Measurements from ENCODE around the gene HAND2. TPM values are rescaled to one million over a fixed set of nuclear protein-coding genes. Genes with fewer than 3 reads are reported as not detected.
A peak's percentile ranks its signal among the peaks of the same experiment; 100 is the strongest.

The HAND2 gene
- total RNA-seq, 2 experiments from 2014 or later, result not detected

DNA sequence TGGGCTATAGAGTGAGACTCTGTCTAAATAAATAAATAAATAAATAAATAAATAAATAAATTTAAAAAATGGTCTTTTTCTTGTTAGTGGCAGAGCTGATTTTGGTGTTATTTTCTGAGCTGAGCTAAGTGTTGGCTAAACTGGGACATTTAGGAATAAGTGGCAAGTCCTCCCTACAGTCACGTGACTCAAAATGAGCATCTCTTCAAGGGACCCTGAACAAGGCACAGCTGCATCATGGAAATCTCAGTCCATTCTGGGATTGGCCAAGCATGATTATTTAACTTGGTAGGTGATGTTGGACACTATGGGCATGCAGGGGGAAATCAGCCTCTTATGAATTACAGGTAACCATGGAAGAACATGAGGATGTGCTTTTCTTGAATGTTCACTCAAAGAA is 42.0 kb downstream of the HAND2 start:
- CTCF ChIA-PET, result interaction anchor here (0.6 to 2.3 kb wide), 2 partner anchors 67 to 68 kb away, joined by 3 to 5 read pairs; no protein-coding TSS in a partner anchor
- intact Hi-C loops (cut with micrococcal nuclease), result no loop called here

DNA sequence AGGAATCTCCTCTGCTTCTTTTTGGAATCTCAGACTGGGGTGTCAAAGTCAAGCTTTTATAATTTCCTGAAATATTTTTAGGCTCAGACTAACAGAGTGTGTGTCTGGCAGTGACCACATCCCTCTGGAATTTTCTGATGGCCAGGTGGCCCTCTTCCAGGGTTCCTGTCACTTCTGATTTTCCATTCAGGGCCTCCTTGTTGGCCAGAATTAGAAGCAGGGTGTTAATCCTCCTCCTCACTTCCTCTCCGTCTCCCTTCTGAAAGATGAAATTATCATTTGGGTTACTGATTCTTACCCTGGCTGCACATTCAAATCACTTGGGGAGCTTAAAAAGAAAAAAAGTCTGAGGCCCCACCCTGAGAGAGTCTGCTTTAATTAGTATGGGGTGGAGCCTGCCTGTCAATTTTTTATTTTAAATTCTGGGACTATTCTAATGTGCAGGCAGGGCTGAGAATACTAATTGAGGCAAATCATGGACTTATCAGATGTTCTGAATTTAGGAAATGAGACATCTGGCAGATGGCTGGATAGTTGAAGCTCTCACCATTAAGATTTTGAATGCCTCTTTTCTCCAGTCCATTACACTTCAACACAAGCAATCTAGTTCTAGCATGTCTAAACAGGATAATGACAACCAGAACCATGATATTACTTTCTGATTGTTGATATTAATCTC is 43.2 kb downstream of the HAND2 start:
- intact Hi-C loops (cut with micrococcal nuclease), result no loop called here
- TF ChIP-seq, protein P1, sequence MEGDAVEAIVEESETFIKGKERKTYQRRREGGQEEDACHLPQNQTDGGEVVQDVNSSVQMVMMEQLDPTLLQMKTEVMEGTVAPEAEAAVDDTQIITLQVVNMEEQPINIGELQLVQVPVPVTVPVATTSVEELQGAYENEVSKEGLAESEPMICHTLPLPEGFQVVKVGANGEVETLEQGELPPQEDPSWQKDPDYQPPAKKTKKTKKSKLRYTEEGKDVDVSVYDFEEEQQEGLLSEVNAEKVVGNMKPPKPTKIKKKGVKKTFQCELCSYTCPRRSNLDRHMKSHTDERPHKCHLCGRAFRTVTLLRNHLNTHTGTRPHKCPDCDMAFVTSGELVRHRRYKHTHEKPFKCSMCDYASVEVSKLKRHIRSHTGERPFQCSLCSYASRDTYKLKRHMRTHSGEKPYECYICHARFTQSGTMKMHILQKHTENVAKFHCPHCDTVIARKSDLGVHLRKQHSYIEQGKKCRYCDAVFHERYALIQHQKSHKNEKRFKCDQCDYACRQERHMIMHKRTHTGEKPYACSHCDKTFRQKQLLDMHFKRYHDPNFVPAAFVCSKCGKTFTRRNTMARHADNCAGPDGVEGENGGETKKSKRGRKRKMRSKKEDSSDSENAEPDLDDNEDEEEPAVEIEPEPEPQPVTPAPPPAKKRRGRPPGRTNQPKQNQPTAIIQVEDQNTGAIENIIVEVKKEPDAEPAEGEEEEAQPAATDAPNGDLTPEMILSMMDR (IDR thresholded peaks at IDR 0.05), result no peak

More for the DNA sequence above, 42.0 kb downstream of the HAND2 start:
- Mint-ChIP-seq H3K27ac (no peak overlapping the region), H3K27me3 (no peaks in the 10 kb centered on the region), H3K36me3 (ENCODE audit: low read depth) (no peaks in the 10 kb centered on the region), H3K9me3 (no peaks in the 10 kb centered on the region), H3K4me1 (ENCODE audit: low read depth) (peaks cover 2% of the 10 kb centered on the region), H3K4me3 (no peak overlapping the region)
- DNase-seq (no peak), ATAC-seq (no peak)
- TF ChIP-seq, protein P1 (IDR thresholded peaks at IDR 0.05), result no peak
- POLR2A ChIA-PET, result interaction anchor here (0.6 to 0.7 kb wide), 2 partner anchors 34 to 561 kb away, joined by 3 to 4 read pairs; no protein-coding TSS in a partner anchor

DNA sequence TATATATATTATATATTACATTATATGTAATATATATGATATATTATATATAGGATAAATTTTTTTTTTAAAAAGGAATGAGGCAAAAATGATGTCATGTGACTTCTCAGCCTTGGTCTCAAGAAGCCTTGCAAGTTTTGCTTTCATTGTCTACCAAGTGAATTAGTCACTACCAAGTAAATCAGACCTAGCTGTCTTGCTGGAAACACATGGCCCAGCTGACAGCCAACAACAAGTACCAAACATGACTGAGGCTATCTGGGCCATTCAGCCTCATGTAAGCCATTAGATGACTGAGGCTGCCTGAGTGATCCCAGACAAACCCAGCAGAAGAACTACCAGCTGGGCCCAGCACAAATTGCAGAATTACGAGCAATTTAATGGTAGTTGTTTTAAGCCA is 44.9 kb downstream of the HAND2 start:
- CTCF ChIA-PET, result interaction anchor here (1.1 kb wide), 1 partner anchor 9 kb away, joined by 4 read pairs; no protein-coding TSS in a partner anchor
- intact Hi-C loops (cut with micrococcal nuclease), result no loop called here
- Mint-ChIP-seq H3K27ac (no peak overlapping the region), H3K36me3 (ENCODE audit: low read depth) (no peaks in the 10 kb centered on the region), H3K4me3 (no peak overlapping the region), H3K9me3 (no peaks in the 10 kb centered on the region), H3K4me1 (ENCODE audit: low read depth) (no peaks in the 10 kb centered on the region), H3K27me3 (no peaks in the 10 kb centered on the region)
- TF ChIP-seq, protein P1 (IDR thresholded peaks at IDR 0.05), result no peak
- ATAC-seq (peak; percentile 45), DNase-seq (peak; percentile 21)
- POLR2A ChIA-PET, result no interaction called here

More for the DNA sequence above, 43.2 kb downstream of the HAND2 start:
- no peaks in the 10 kb centered on the region for H3K36me3 Mint-ChIP-seq (ENCODE audit: low read depth)
- DNase-seq, result no peak
- H3K9me3 Mint-ChIP-seq, result no peaks in the 10 kb centered on the region
- no peak overlapping the region for H3K4me3 Mint-ChIP-seq
- H3K27ac Mint-ChIP-seq, result no peak overlapping the region
- no peaks in the 10 kb centered on the region for H3K27me3 Mint-ChIP-seq
- H3K4me1 Mint-ChIP-seq (ENCODE audit: low read depth), result peaks cover 2% of the 10 kb centered on the region
- ChIA-PET CTCF (interaction anchor here (1.3 to 2.3 kb wide), 2 partner anchors 18 to 66 kb away, joined by 3 to 5 read pairs; no protein-coding TSS in a partner anchor), POLR2A (no interaction called here)
- ATAC-seq, result no peak

DNA sequence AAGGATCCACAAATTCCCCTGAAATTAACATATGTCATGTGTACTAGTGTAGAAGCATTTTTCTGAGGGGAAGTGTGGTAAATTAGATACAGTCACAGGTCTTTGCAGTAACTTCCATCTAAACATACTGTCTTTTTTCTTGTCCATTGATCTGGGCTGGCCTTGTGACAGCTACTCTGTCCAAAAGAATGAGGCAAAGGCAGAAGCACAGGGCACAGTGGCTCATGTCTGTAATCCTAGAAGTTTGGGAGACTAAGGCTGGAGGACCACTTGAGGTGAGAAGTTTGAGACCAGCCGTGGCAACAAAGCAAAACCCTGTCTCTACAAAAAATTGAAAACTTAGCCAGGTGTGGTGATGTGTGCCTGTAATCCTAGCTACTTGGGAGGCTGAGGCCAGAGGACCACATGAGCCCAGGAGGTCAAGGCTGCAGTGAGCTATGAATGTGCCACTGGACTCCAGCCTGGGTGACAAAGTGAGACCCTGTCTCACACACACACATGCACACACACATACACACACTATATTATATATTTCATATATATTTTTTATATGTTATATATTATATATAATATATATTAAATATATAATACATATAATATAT is 47.6 kb downstream of the HAND2 start:
- no peaks in the 10 kb centered on the region for H3K36me3 Mint-ChIP-seq (ENCODE audit: low read depth)
- TF ChIP-seq, protein P1 (IDR thresholded peaks at IDR 0.05), result no peak
- intact Hi-C loops (cut with micrococcal nuclease), result no loop called here
- H3K9me3 Mint-ChIP-seq, result no peaks in the 10 kb centered on the region
- no peak overlapping the region for H3K27ac Mint-ChIP-seq
- no peaks in the 10 kb centered on the region for H3K4me1 Mint-ChIP-seq (ENCODE audit: low read depth)
- CTCF ChIA-PET, result interaction anchor here (2.1 kb wide), 1 partner anchor 12 kb away, joined by 7 read pairs; no protein-coding TSS in a partner anchor
- ATAC-seq, result peak; percentile 34
- POLR2A ChIA-PET, result no interaction called here
- no peak for DNase-seq
- no peak overlapping the region for H3K4me3 Mint-ChIP-seq
- H3K27me3 Mint-ChIP-seq, result no peaks in the 10 kb centered on the region

DNA sequence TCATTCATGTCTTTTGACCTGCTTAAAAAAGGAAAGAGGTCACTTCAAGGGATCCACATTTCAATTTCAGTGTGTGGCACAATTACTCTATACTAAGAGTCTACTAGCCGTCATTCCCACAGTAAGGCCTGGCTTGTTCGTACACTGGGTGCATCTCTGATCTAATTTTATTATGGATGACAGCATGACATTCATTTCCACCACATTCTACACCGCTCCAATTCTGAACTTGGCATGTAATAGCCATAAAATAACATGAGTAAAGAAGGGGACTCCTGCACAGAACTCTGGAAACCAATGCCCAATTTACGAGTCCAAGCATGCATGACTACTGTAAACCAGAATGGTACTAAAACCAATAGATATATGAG is 51.1 kb downstream of the HAND2 start:
- Mint-ChIP-seq H3K4me3 (no peak overlapping the region), H3K27ac (no peak overlapping the region), H3K4me1 (ENCODE audit: low read depth) (no peaks in the 10 kb centered on the region), H3K9me3 (no peaks in the 10 kb centered on the region), H3K36me3 (ENCODE audit: low read depth) (no peaks in the 10 kb centered on the region), H3K27me3 (no peaks in the 10 kb centered on the region)
- CTCF ChIA-PET, result interaction anchor here (1.3 to 2.0 kb wide), 3 partner anchors 12 to 177 kb away, joined by 4 to 5 read pairs (median 4); no protein-coding TSS in a partner anchor
- intact Hi-C loops (cut with micrococcal nuclease), result no loop called here
- ATAC-seq, result no peak
- POLR2A ChIA-PET, result interaction anchor here (0.6 kb wide), 1 partner anchor 146 kb away, joined by 3 read pairs; no protein-coding TSS in a partner anchor
- no peak for DNase-seq
- TF ChIP-seq, protein P1 (IDR thresholded peaks at IDR 0.05), result no peak
